Prostate gland (tissue), 2 donors: ENCODE measurements around the gene TPO.
"Not testable (repeated sequence)": the region's sequence is repeated elsewhere in the genome, so short reads cannot be mapped to it uniquely, and the experiment has no call there.

Experiments
- CTCF ChIP-seq, 4 experiments: fragments of 200-600 bp in 2 of 4; fragments of 450-650 bp in 2 of 4; sonication (generic) in 2 of 4; IDR thresholded peaks; 1 replicate in 3 of 4; 2 replicates in 1 of 4; pipeline ENCODE4 v1.5.1; 2016 to 2019; ENCODE audit warnings: antibody characterized with exemption in 4 of 4, mild to moderate bottlenecking in 2 of 4, moderate library complexity in 2 of 4
- POLR2A ChIP-seq: fragments of 450-650 bp; IDR thresholded peaks from one replicate; pipeline ENCODE4 v1.6.1; 2016; ENCODE audit warnings: antibody characterized with exemption, mild to moderate bottlenecking
- POLR2AphosphoS5 ChIP-seq: sonication (generic); formaldehyde crosslinking; IDR thresholded peaks from one replicate; pipeline ENCODE4 v1.6.1; 2017; ENCODE audit warnings: antibody characterized with exemption

- not testable (repeated sequence) for TF ChIP-seq POLR2A; CTCF (IDR thresholded peaks at IDR 0.05); POLR2AphosphoS5
These were observed 104.0 kb downstream of the TPO start for GRCh38 chr2:1517291-1517690.
